HG02943 (cell line): Measurements from ENCODE around the gene C13orf46.

Experiments
- ATAC-seq: cut with Tn5 transposase; IDR thresholded peaks from one replicate; pipeline ENCODE4 v1.9.1; 2021; ENCODE audit warnings: mild to moderate bottlenecking, low read depth, moderate library complexity; ENCODE audit not compliant: unreplicated experiment

C13orf46 gene

GRCh38 chr13:113972451-113973217 is 1.2 kb downstream of the C13orf46 start:
- ATAC-seq, result no peak

- no peak for ATAC-seq
These were observed 2.2 kb downstream of the C13orf46 start for GRCh38 chr13:113971471-113972231.

- no peak for ATAC-seq
These were observed 2.9 kb downstream of the C13orf46 start for GRCh38 chr13:113970810-113971470.

DNA sequence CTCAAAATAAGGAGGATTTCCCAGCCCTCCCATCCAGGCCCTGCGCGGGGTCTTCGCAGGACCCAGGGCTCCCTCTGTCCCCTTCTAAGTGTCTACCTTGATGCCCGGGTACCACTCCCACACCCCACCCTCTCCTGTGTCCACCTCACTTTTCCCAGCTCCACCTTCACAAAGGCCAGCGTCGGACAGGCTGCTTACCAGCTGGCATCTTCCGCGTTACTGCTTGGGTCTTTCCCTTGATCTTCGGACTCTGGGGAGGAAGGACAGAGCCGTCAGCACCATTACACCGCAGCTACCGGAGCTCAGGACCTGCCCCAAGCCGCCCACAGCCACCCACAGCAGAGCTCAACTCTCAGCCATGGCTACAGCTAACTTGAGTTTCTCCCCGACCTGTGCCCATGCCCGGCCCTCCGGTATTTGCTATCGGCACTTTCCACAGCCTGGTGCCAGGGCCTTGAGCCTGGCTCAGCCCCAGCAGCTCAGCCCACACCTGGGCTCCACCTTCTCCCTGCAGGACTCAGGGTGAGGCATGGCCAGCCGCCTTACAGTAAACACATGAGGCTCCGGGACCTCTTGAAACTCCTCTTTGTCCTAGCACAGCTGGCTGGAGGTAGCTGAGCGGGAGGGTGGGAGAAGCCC is 3.8 kb downstream of the C13orf46 start:
- no peak for ATAC-seq

DNA sequence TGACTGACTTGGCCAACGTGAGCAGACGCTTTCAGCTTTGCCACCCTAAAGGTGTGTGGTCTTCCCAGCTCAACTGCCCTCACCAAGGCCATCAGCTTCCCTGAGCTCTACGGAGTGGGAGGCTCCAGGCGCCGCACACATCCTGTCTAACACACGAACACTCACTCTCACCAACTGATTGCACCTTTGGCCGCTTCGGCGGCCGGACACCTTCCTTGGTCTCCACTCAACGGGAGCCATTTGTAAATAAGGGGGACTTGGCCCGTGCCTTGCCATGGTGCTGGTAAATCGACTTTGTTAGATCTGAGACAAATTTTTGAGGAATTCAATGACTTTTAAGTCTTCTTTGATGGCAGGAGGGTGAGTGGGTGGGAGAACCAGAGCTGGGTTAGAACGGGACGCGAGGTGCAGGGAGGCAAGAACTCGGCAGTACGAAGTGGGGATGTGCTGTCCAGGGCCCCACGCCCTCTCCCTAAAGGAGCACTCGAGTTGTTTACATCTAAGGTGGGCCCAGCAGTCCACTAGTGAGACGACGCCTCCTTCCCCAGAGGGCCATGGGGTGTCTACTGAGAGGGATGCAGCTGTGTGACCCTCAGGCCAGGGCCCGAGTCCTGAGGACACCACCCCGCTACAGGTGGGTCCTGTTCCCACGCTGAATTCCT is 4.4 kb downstream of the C13orf46 start:
- no peak for ATAC-seq

- ATAC-seq, result no peak
These were observed 5.2 kb downstream of the C13orf46 start for GRCh38 chr13:113968463-113969310.

DNA sequence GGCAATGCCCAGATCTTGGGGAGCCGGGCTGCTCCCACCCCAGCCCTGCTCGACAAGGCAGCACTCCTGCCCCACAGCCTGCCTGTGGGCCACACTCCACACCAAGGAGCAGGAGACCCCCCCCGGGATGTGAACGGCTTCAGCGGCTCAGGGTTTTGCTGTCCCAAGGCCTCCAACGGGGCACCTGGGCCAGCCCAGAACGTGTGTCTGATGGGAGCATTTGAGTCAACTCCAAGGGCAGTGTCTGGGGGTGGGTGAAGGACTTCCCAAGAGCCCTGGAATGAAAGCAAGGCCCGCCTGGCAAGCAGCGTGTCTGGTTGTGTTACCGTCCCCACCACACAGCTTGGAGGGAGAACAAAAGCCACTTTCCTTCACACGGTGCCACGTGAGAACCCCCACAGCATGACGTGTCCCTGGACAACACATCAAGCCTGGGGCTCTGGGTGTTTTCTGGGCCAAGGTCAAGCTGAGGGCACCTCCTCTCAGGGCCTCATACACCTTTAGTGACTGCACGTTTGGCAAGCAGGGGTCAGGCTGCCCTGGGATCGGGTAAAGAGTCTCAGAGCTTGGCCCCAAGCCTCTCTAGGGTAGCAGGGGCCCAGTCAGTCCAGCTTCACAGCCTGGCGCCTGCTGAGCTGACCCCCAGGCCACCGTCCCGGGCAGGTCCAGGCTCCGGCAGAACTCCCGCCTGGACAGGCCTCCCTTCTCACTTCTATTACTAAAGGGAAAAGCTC is 6.0 kb downstream of the C13orf46 start:
- ATAC-seq, result no peak

DNA sequence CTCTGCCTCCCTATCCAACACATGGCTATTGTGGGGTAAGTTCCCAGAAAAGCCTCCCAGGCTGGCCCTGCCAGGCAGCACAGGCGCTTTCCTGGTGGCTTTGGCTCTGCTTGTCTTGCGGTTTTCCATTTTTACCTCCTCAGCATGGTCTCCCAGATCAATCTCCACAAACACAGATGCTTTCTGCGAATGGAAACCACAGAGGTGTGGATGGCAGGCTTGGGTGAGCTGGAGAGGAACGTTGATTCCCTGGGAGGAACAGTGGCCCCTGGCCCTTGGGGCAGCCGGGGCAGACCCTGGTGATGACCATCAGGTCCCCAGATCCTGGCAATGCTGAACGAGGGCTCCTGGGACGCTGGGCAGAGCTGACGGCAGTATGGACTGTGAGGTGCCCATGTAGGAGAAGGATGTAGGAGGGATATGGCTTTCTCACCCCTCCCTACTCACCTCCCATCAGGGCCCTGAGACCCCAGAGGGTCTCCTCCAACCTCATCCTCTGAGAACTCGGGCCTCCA is 6.6 kb downstream of the C13orf46 start:
- no peak for ATAC-seq

- ATAC-seq, result no peak
These were observed 7.7 kb downstream of the C13orf46 start for GRCh38 chr13:113965968-113966884.

GRCh38 chr13:113965383-113965874 is 8.4 kb downstream of the C13orf46 start:
- no peak for ATAC-seq

DNA sequence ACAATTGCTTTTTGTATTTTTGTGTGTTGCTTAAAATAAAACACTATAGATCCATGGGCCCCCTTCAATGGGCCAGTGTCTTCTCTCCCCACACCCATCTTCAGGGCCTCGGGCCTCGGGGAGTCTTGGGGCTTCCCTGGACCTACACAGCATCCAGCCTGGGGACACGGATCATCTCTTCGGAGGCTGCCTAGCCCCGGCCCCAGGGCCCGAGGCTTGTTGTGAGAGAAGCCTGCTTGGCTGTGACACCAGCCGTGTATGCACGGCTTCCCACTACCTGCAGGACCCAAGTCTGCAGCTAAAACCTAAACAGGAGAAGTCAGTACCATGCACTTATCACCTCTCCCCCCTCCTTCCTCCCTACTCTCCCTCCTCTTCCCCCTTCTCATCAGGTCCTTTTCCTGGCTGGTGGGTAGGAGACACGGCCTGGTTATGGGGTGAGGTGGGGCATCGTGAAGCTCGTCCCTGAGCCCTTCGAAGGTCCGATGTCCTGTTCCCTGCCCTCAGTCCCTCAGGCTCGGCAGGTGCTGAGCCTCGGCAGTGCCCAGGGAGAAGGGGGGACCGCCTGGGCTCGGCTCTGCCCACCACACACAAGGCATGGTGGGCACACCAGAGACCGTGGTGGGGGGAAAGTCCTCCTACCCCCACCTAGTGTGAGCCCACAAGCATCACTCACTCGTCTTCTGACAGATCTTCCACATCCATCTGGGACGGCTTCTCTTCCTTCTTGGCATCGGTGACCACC is 9.5 kb downstream of the C13orf46 start:
- ATAC-seq, result no peak

- ATAC-seq, result no peak
These were observed 10.5 kb downstream of the C13orf46 start for GRCh38 chr13:113963376-113963775.

- no peak for ATAC-seq
These were observed 10.9 kb downstream of the C13orf46 start for GRCh38 chr13:113962975-113963374.

- no peak for ATAC-seq
These were observed 11.5 kb downstream of the C13orf46 start for GRCh38 chr13:113962386-113962785.

GRCh38 chr13:113960276-113960948 is 13.5 kb downstream of the C13orf46 start:
- ATAC-seq, result no peak

DNA sequence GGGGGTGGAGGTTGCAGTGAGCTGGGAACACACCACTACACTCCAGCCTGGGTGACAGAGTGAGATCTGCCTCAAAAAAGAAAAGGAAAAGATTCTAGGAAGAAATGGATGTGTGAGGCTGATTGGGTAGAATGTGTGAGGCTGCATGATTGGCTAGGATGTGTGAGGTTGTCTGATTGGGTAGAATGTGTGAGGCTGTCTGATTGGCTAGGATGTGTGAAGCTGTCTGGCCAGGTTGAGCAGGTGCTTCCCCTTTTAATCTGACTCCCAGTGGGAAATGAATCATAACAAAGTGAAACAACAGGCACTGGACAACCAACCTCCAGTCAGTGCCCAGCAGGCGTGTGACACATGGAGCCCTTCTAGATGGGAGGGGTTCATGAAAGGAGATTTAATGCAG is 14.7 kb downstream of the C13orf46 start:
- ATAC-seq, result no peak
